K562 (cell line): ENCODE measurements around the gene ZFAND6. TPM values are rescaled to one million over a fixed set of nuclear protein-coding genes. Genes with fewer than 3 reads are reported as not detected.

Experiments used
- CEBPG ChIP-seq, 3 experiments: fragments of 200-800 bp in 1 of 3; sonication (Bioruptor generic) in 1 of 3; sonication (generic) in 1 of 3; formaldehyde crosslinking in 1 of 3; IDR thresholded peaks in 2 of 3; conservative IDR thresholded peaks in 1 of 3; 2 replicates each; pipeline versions ENCODE4 v1.6.1 to v1.8.0; 2016 to 2022; ENCODE audit warnings: missing compliant biosample characterization in 2 of 3, missing genetic modification characterization in 2 of 3, mild to moderate bottlenecking in 1 of 3, missing genetic modification reagents in 1 of 3
- FOXA1 ChIP-seq: fragments of 450-650 bp; IDR thresholded peaks from 2 replicates; pipeline ENCODE4 v1.6.1; 2016; ENCODE audit warnings: mild to moderate bottlenecking, borderline replicate concordance
- HLTF ChIP-seq: fragments of 450-650 bp; IDR thresholded peaks from 2 replicates; pipeline ENCODE4 v1.6.1; 2016
- HSF4 ChIP-seq: fragments of 250-450 bp; sonication (Bioruptor Pico); IDR thresholded peaks from 2 replicates; pipeline ENCODE4 v2.1.2; 2022; ENCODE audit warnings: mild to moderate bottlenecking, moderate library complexity, borderline replicate concordance
- RAD21 ChIP-seq, 2 experiments: fragments of 250-450 bp in 1 of 2; fragments of 450-650 bp in 1 of 2; sonication (Bioruptor Pico) in 1 of 2; formaldehyde crosslinking in 1 of 2; IDR thresholded peaks in 1 of 2; conservative IDR thresholded peaks in 1 of 2; 2 replicates each; pipeline versions ENCODE4 v1.4.0 to v1.8.0; 2020 to 2022; ENCODE audit warnings: mild to moderate bottlenecking in 2 of 2, moderate library complexity in 1 of 2
- SMARCC2 ChIP-seq: fragments of 450-650 bp; IDR thresholded peaks from 2 replicates; pipeline ENCODE4 v1.6.1; 2017; ENCODE audit warnings: antibody characterized with exemption, moderate library complexity, mild to moderate bottlenecking, low read depth
- SMC3 ChIP-seq: conservative IDR thresholded peaks from 2 replicates; pipeline ENCODE4 v1.6.1; 2011; ENCODE audit warnings: low read depth, low read length, improper control_type of control experiment; ENCODE audit not compliant: insufficient read depth
- STAG1 ChIP-seq: sonication (generic); formaldehyde crosslinking; IDR thresholded peaks from 2 replicates; pipeline ENCODE4 v1.5.0; 2020; ENCODE audit warnings: missing genetic modification reagents, borderline replicate concordance
- TCF7L2 ChIP-seq: fragments of 150-350 bp; IDR thresholded peaks from 2 replicates; pipeline ENCODE4 v1.6.1; 2016; ENCODE audit warnings: low read depth, mild to moderate bottlenecking, low read length, moderate library complexity
- XRCC4 ChIP-seq: IDR thresholded peaks from one replicate; pipeline ENCODE4 v1.6.1; 2011; ENCODE audit not compliant: insufficient read depth, insufficient read length; ENCODE audit errors: extremely low read depth
- ZNF551 ChIP-seq: fragments of 250-450 bp; sonication (Bioruptor Pico); IDR thresholded peaks from 2 replicates; pipeline ENCODE4 v1.5.0; 2021; ENCODE audit warnings: mild to moderate bottlenecking, moderate library complexity
- polyA plus RNA-seq, 8 experiments: library from polyadenylated mRNA; depleted of rRNA in 4 of 8; stranded (reverse) in 5 of 8; unstranded in 3 of 8; fragments of >200 nt; fragmentation: Nextera tagmentation in 2 of 8; fragmentation: Illumina TruSeq in 1 of 8; extraction: Ambion mirVana in 2 of 8; extraction: Trizol in 1 of 8; gene quantifications; 2 replicates each; pipeline versions ENCODE4 v1.2.1 to v1.2.3, GENCODE V29; 2011 to 2014; ENCODE audit warnings: inconsistent platforms in 1 of 8, missing spikeins in 1 of 8
- total RNA-seq, 7 experiments: library from RNA; depleted of rRNA in 6 of 7; stranded (reverse); fragments of >200 nt in 6 of 7; fragmentation: Illumina TruSeq in 2 of 7; extraction: Trizol in 2 of 7; gene quantifications; 2 replicates each; pipeline versions ENCODE4 v1.2.1 to v1.2.3, GENCODE V29; 2011 to 2021; ENCODE audit warnings: low replicate concordance in 1 of 7
- TF ChIP-seq, protein P1 (sequence below): fragments of 450-650 bp; formaldehyde crosslinking; IDR thresholded peaks from 2 replicates; pipeline ENCODE4 v1.4.0; 2020; ENCODE audit warnings: mild to moderate bottlenecking, moderate library complexity
- TF ChIP-seq, protein P2 (sequence below): sonication (generic); formaldehyde crosslinking; IDR thresholded peaks from 2 replicates; pipeline ENCODE4 v1.8.0; 2022; ENCODE audit warnings: missing genetic modification reagents, mild to moderate bottlenecking, moderate library complexity, borderline replicate concordance
- TF ChIP-seq, protein P3 (sequence below), 2 experiments: fragments of 450-650 bp; formaldehyde crosslinking in 1 of 2; IDR thresholded peaks; 2 replicates each; pipeline versions ENCODE4 v1.4.0 to v1.6.1; 2014 to 2020; ENCODE audit warnings: mild to moderate bottlenecking in 2 of 2, borderline replicate concordance in 1 of 2, low read depth in 1 of 2

Gene ZFAND6
- total and polyA plus RNA-seq, 9 of the 15 experiments (the other 6 are each of a cell fraction or from before 2014, with no cell fraction given), result 53.9 to 206 (median 88.9) TPM

DNA sequence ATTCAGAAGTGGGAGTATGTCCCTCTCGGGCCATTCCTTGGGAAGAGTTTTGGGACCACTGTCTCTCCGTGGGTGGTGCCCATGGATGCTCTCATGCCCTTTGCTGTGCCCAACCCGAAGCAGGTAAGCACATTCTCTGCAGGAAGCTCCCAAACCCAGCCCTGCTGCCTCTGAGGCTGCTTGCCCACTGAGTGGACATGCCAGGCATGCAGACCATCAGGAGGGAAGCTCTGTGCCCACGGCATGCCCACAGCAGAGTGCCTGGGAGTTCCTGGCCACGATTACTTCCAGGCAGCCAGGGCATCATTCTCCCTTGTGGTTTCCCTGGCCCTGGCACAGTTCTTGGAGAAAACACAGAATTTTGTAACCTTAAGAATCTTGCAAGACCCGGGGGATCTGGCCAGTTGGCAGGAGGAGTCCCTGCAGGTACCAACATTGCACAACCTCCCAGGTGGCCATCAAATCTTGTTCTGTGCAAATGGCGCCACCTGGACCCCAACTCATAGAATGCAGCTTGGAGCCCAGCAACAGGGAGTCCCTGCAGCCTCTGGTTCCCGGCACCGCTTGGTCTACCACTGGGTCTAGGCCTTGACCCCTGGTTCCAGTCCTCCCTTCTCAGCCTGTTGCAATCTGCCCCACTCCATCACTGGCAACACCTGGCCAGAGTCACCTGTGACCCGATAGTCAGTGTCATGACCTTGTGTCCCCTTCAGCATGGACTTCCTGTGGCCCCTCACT lies 113.7 kb downstream of the ZFAND6 start (continued):
- TF ChIP-seq SMARCC2, result no peak
- TF ChIP-seq RAD21 (CRISPR knock-in tag; conservative IDR thresholded peaks at IDR 0.05 in 1 of 2, IDR thresholded peaks at IDR 0.05 in 1 of 2), result peak; percentile 88 to 93
- TF ChIP-seq FOXA1, result no peak
- no peak for TF ChIP-seq XRCC4
- TF ChIP-seq ZNF551, result no peak
- TF ChIP-seq SMC3, result peak; percentile 62; the same call in 1 of the 2 replicates
- TF ChIP-seq TCF7L2, result no peak
- peak; percentile 84; the same call in 1 of the 2 replicates for TF ChIP-seq STAG1 (CRISPR knock-in tag)
- TF ChIP-seq, protein P1, sequence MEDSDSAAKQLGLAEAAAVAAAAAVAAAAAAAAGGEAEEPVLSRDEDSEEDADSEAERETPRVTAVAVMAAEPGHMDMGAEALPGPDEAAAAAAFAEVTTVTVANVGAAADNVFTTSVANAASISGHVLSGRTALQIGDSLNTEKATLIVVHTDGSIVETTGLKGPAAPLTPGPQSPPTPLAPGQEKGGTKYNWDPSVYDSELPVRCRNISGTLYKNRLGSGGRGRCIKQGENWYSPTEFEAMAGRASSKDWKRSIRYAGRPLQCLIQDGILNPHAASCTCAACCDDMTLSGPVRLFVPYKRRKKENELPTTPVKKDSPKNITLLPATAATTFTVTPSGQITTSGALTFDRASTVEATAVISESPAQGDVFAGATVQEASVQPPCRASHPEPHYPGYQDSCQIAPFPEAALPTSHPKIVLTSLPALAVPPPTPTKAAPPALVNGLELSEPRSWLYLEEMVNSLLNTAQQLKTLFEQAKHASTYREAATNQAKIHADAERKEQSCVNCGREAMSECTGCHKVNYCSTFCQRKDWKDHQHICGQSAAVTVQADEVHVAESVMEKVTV (CRISPR knock-in tag), result peak; percentile 72
- TF ChIP-seq, protein P2, sequence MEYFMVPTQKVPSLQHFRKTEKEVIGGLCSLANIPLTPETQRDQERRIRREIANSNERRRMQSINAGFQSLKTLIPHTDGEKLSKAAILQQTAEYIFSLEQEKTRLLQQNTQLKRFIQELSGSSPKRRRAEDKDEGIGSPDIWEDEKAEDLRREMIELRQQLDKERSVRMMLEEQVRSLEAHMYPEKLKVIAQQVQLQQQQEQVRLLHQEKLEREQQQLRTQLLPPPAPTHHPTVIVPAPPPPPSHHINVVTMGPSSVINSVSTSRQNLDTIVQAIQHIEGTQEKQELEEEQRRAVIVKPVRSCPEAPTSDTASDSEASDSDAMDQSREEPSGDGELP (CRISPR knock-in tag), result peak; percentile 57; the same call in 1 of the 2 replicates
- peak; percentile 91 for TF ChIP-seq CEBPG (CRISPR knock-in tag; IDR thresholded peaks at IDR 0.05)
- peak; percentile 89 to 94 for TF ChIP-seq CEBPG (tag; conservative IDR thresholded peaks at IDR 0.05 in 1 of 2, IDR thresholded peaks at IDR 0.05 in 1 of 2)
- no peak for TF ChIP-seq HLTF
- TF ChIP-seq HSF4 (CRISPR knock-in tag), result no peak
- TF ChIP-seq, protein P3, sequence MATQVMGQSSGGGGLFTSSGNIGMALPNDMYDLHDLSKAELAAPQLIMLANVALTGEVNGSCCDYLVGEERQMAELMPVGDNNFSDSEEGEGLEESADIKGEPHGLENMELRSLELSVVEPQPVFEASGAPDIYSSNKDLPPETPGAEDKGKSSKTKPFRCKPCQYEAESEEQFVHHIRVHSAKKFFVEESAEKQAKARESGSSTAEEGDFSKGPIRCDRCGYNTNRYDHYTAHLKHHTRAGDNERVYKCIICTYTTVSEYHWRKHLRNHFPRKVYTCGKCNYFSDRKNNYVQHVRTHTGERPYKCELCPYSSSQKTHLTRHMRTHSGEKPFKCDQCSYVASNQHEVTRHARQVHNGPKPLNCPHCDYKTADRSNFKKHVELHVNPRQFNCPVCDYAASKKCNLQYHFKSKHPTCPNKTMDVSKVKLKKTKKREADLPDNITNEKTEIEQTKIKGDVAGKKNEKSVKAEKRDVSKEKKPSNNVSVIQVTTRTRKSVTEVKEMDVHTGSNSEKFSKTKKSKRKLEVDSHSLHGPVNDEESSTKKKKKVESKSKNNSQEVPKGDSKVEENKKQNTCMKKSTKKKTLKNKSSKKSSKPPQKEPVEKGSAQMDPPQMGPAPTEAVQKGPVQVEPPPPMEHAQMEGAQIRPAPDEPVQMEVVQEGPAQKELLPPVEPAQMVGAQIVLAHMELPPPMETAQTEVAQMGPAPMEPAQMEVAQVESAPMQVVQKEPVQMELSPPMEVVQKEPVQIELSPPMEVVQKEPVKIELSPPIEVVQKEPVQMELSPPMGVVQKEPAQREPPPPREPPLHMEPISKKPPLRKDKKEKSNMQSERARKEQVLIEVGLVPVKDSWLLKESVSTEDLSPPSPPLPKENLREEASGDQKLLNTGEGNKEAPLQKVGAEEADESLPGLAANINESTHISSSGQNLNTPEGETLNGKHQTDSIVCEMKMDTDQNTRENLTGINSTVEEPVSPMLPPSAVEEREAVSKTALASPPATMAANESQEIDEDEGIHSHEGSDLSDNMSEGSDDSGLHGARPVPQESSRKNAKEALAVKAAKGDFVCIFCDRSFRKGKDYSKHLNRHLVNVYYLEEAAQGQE (IDR thresholded peaks at IDR 0.05; ENCODE audit: borderline replicate concordance), result peak; percentile 84
- TF ChIP-seq, protein P3 (CRISPR knock-in tag; IDR thresholded peaks at IDR 0.05; ENCODE audit: low read depth), result no peak
